ENCODE data around the gene MYADML2. TPM values are rescaled to one million over a fixed set of nuclear protein-coding genes. Genes with fewer than 3 reads are reported as not detected.
A peak's percentile ranks its signal among the peaks of the same experiment; 100 is the strongest.

MYADML2 gene
- total and polyA plus RNA-seq, 2 experiments from 2014 or later = 0.70 to 1.7 TPM

DNA sequence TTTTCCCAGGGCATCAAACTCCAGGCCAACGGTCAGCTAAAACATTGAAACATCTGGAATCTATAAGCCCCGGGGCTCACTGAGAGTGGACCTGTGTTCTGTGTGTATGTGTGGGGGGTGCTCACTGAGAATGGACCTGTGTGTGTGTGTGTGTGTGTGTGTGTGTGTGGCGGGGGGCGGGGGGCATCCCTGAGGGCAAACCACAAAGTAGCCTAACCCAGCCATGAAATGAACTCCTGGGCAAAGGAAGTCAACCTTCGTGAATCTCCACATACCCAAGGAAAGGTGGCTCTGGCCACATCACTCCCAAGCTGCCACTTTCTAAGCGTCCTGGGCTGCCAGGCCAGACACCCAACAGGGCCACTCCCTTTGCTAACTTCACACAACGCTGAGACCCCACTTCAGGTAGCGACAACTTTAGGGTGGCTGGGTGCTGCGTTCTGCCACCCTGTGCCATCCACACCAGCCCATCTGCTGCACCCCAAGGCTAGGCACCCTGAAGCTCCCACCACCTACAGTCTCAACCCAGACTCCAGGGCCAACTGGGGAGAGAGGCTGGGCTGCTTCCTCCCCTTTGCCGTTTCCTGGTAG lies 21.1 kb downstream of the MYADML2 start:
- Histone ChIP-seq H3F3A (replicated peaks; ENCODE audit: low read depth) (peaks cover 21% of the 10 kb centered on the region), H3K36me3 (ENCODE audit: insufficient read depth) (no peaks in the 10 kb centered on the region; the same call in 1 of the 2 replicates), H3K4me3 (peak overlapping the region; percentile 85), H2AFZ (no peak overlapping the region), H4K20me1 (replicated peaks; ENCODE audit: insufficient read depth) (peaks cover 14% of the 10 kb centered on the region), H3K27me3 (ENCODE audit: insufficient read depth) (peaks cover 10% of the 10 kb centered on the region; the same call in 1 of the 2 replicates), H3K9me2 (ENCODE audit: insufficient read depth) (no peaks in the 10 kb centered on the region), H3K27ac (ENCODE audit: low read depth) (peak overlapping the region; percentile 92; the same call in 1 of the 2 replicates), H3K4me2 (peak overlapping the region; percentile 96), H3K79me2 (replicated peaks; ENCODE audit: insufficient read depth) (peaks cover 59% of the 10 kb centered on the region), H3K4me1 (ENCODE audit: insufficient read depth) (peaks cover 26% of the 10 kb centered on the region; the same call in 1 of the 2 replicates)
- DNase-seq (ENCODE audit: low spot score) (no peak), ATAC-seq (no peak)
- H3K4me1 Mint-ChIP-seq = peaks cover 41% of the 10 kb centered on the region
- peak overlapping the region; percentile 85 for H3K4me3 Mint-ChIP-seq
- no peaks in the 10 kb centered on the region for H3K9me3 Mint-ChIP-seq
- H3K27ac Mint-ChIP-seq = peak overlapping the region; percentile 88
- TF ChIP-seq, protein P1, sequence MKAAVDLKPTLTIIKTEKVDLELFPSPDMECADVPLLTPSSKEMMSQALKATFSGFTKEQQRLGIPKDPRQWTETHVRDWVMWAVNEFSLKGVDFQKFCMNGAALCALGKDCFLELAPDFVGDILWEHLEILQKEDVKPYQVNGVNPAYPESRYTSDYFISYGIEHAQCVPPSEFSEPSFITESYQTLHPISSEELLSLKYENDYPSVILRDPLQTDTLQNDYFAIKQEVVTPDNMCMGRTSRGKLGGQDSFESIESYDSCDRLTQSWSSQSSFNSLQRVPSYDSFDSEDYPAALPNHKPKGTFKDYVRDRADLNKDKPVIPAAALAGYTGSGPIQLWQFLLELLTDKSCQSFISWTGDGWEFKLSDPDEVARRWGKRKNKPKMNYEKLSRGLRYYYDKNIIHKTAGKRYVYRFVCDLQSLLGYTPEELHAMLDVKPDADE (IDR thresholded peaks at IDR 0.05) = no peak
- TF ChIP-seq ZNF462 (CRISPR knock-in tag; IDR thresholded peaks at IDR 0.05) (no peak), JUNB (IDR thresholded peaks at IDR 0.05; ENCODE audit: unreplicated experiment) (no peak), POLR2AphosphoS5 (IDR thresholded peaks at IDR 0.05; ENCODE audit: low read depth) (no peak), CTCF (conservative IDR thresholded peaks at IDR 0.05; ENCODE audit: low read depth in 2 of 2) (no peak), ZNF114 (CRISPR knock-in tag; IDR thresholded peaks at IDR 0.05) (no peak), EZH2phosphoT487 (IDR thresholded peaks at IDR 0.05; ENCODE audit: unreplicated experiment) (no peak), ZNF331 (CRISPR knock-in tag; IDR thresholded peaks at IDR 0.05; ENCODE audit: low read depth) (no peak), EZH2 (IDR thresholded peaks at IDR 0.05; ENCODE audit: low read depth, unreplicated experiment) (no peak), REST (IDR thresholded peaks at IDR 0.05; ENCODE audit: unreplicated experiment) (no peak), NANOG (IDR thresholded peaks at IDR 0.05; ENCODE audit: borderline replicate concordance) (no peak), STAT1 (IDR thresholded peaks at IDR 0.05; ENCODE audit: unreplicated experiment) (no peak)
- H3K36me3 Mint-ChIP-seq (ENCODE audit: low read depth) = peaks cover 17% of the 10 kb centered on the region
- H3K27me3 Mint-ChIP-seq (ENCODE audit: insufficient read depth, low read depth, poor library complexity) = peaks cover 30% of the 10 kb centered on the region

Measured in GM23338 (cell line).